NCI-H128 (cell line): ENCODE data around the gene LCN12.

Source experiments
- DNase-seq: peaks from one replicate; lab custom pipeline; 2025; ENCODE audit not compliant: unreplicated experiment; lab: John Stamatoyannopoulos, UW

The LCN12 gene

GRCh38 chr9:136957461-136957860 lies 5.4 kb downstream of the LCN12 start:
- no peak for DNase-seq

GRCh38 chr9:136957901-136958300 lies 5.8 kb downstream of the LCN12 start:
- DNase-seq, result no peak

DNA sequence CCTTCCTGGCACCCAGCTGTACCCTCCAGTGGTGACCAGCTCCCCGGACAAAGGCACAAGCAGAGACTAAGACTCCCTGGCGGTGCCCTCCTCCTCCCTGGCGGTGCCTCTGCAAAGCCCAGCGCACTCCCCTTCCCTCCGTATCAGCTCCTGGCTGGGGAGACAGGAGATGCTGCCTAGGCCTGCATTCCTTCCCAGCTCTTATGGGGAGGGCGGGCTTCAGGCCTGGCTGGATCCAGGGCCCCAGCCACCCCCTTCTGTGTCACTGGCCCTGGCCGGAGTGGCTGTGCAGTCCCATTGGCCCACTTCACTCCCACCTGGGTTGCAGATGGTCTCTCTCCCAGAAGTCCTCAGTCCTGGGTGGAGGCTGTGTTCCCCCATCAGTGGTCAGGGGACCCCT lies 6.4 kb downstream of the LCN12 start:
- no peak for DNase-seq

DNA sequence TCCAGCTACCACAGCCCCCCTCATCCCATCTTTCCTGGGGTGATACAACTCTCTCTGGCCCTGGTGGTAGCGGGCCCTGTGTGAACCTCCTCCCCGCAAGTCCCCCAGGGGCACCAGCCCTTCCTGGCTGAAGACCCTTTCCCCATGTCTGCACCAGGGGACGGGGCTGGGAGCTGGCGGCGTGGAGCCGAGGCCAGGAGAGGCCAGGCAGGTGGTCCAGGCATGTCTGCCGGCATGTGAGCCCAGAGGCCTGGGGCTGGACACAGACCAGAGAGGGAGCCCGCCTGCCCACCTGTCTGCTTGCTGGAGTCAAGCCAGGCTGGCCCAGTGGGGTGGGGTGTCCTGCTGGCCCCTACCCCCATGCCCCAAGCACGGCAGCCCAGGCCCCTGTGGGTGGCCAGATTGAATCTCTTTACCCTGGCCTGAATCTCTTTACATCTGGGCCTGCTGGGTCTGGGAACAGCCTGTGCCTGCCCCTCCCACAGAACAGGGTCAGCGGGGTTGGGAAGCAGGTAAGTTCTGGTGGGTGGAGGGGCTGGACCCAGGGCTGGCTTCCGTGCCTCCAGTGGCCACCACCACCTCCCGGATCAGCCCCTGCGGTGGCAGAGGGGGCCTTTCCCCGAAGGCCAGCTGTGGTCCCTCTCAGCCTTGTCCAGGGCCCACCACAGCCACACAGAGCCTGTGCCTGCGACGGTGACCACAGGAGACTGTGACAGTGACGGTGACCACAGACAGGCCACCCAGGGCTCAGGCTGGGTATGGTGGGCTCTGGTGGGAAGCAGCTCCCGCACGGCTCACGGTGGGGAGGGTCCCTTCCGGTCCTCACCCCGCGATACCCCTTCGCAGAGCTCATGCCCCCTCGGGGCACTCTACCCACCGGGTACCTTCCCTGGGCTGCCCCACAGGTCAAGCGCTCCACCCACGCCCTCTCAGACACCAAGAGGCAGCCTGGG lies 7.1 kb downstream of the LCN12 start:
- no peak for DNase-seq

- no peak for DNase-seq
Measured at GRCh38 chr9:136960212-136960937, 8.3 kb downstream of the LCN12 start.

- DNase-seq, result no peak
Measured at GRCh38 chr9:136960938-136961275, 8.8 kb downstream of the LCN12 start.

DNA sequence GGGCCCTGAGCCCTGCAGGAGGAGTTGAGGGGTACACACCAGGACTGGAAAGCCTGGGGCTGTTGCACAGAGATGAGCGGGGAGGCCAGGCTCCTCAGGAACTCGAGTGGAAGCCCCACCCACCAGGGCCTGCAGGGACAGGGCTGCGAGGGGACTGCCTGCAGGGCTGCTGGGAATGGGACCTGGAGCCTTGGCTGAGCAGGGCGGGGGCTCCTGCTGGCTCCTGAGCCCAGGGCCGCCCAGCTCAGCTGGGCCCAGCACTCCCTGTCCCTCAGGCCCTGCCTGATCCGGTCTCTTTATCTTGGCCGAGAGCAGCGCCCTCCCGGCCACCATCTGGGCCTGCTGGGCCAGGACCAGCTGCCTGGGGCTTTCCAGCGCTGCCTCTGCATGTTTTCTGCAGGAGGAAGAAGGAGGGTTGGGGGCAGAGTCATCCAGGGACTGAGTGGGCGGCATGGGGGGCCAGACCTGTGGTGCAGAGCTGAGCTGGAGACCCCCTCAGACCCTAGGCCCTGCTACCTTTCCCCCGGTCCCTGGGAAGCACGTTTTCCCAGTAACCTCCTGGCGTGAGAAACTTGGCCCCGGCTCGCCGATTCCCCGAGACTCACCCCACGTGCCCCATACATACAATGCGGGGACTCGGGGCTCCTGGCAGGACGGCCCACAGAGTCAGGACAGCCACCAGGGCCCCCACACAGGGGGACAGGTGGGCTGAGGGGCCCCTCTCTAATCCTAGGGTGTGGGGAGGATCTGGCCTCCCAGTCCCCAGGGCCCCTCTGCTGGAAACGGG lies 9.4 kb downstream of the LCN12 start:
- DNase-seq, result no peak

DNA sequence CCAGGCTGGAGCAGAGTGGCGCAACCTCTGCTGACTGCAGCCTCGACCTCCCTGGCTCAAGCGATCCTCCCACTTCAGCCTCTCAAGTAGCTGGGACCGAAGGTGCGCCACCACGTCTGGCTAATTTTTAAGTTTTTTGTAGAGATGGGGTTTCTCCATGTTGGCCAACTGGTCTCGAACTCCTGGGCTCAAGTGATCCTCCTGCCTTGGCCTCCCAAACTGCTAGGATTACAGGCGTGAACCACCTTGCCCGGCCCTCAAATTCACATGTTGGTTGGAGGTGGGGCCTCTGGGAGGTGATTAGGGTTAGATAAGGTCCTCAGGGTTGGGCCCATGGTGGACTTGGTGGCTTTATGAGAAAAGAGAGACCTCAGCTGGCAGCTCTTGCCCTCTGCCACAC lies 10.1 kb downstream of the LCN12 start:
- DNase-seq, result no peak

- no peak for DNase-seq
Measured at GRCh38 chr9:136962701-136963248, 10.7 kb downstream of the LCN12 start.

- no peak for DNase-seq
Measured at GRCh38 chr9:136963341-136963740, 11.3 kb downstream of the LCN12 start.

GRCh38 chr9:136963751-136964150 lies 11.7 kb downstream of the LCN12 start:
- DNase-seq, result no peak

- DNase-seq, result no peak
Measured at GRCh38 chr9:136964171-136964689, 12.2 kb downstream of the LCN12 start.

DNA sequence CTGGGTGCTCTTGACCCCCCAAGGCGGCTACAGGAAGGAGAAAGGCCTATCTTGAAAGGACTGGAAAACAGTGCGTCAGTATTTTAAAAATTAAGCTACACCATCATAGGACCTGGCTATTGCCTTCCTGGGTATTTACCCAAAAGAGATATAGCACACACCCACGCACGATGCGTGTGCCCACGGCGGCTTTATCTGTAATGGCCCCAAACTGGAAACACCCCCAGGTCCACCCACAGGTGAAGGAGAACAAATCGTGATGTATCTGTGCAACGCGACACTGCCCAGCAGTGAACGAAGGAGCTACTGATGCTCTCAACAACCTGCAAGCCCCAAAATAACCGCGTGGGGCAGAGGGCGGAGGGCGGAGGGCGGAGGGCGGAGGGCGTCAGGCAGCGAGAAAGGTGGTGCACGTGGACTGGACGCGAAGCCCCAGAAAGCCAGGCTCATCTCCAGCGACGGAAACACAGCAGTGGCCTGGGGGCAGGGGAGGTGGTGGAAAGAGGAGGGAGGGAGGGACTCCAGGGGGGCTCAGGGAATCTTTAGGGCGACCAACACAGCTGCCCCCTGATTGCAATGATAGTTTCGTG lies 12.9 kb downstream of the LCN12 start:
- DNase-seq, result no peak

DNA sequence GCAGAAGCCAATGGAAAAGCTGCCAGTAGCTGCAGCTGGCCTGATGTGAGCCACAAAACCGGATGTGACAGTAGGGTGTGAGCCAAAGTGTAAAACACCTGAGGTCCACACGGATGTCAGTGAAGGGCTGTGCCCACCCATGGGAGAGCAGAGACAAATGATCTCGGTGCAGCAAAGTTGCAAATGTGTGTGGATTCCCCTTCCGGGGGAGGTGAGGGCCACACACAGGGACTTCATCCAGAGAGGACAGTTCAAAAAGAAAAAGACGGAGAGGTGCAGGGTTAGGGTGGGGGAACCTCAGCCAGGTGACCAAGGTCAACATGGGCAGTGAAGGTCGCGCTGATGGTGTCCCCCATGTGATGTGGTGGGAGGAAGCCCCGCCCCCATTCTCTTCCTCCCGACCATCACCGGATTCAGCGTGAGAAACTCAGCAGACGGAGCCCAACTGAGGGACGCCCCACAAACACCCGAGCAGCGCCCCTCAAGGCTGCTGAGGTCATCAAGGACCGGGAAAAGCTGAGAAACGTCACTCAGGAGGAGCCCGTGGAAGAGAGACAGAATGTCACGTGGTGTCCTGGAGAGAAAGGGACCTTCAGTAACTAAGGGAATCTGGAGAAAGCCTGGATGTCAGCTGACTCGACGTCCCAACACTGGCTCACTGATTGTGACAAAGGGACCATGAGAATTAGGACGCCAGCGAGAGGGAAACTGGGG lies 13.9 kb downstream of the LCN12 start:
- no peak for DNase-seq

DNA sequence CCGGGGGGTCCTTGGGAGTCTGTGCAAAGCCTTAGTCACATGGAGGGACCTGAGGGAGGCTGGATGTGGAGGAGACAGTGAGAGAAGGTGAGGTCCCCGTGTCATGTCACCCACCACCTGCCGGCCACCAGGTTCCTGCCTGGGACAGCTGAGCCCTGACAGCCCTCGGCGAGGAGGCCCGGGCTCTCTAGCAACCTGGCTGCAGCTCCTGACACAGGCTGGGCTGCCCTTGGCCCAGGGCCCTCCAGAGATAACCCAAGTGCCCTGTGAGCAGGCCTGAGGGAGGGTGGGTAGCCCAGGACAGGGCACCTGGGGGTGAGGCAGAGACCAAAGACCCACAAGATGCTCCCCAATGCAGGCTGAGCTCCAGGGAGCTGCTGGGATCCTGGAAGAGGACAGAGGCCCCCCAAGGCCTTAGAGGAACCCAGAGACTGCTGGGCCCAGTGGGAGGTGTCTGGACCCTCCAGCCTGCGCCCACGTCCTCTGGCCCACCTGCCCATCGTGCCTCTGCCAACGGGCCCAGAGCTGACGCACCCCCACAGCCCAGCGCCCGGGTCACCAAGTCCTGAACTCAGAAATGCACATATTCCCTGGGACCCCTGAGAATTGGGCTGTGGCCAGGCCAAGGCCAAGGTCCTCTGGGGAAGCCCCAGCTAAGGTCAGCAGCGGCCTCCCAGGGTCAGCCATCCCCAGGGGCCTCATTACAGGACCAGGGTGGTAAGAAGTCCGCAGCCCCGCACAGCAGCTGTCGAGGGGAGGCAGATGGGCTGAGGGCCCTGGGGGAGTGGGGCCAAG lies 16.5 kb downstream of the LCN12 start:
- no peak for DNase-seq

DNA sequence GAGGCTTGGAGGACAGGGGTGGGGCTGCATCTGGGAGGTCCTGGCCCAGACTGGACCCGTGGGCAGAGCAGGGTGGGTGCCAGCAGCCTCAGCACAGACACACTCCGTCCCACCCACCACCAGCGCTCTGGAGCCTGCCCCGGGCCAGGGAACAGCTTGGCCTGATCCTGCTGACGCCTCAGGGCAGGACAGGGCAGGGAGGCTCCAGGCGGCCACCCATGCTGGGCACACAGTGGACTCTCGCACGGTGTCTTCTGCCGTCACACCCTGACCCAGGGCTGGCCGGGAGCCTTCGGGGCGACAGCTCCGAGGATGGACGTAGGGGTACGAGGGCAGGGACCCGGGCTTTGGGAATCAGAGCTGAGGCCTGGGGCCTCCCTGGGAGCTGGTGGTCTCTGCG lies 17.1 kb downstream of the LCN12 start:
- DNase-seq, result no peak

DNA sequence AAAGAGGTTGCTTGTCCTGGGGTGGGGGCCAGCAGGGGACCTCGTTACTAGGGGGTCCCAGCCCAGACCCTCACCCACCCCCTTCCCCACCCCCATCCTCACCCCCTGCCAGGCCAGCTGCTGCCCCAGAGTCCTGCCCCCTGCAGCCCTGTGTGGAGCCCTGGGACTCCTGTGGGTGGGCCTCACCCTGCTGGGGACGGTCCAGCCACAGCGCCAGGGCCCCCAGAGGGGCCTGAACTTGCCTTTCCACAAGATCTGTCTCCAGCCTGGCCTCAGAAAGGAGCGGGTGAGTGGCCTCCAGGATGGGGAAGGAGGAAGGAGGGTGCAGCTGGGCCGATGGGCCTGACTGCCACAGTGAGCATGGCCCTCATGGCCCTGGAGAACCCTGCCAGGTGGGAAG lies 17.7 kb downstream of the LCN12 start:
- DNase-seq, result no peak

- DNase-seq, result no peak
Measured at GRCh38 chr9:136970361-136970760, 18.3 kb downstream of the LCN12 start.

DNA sequence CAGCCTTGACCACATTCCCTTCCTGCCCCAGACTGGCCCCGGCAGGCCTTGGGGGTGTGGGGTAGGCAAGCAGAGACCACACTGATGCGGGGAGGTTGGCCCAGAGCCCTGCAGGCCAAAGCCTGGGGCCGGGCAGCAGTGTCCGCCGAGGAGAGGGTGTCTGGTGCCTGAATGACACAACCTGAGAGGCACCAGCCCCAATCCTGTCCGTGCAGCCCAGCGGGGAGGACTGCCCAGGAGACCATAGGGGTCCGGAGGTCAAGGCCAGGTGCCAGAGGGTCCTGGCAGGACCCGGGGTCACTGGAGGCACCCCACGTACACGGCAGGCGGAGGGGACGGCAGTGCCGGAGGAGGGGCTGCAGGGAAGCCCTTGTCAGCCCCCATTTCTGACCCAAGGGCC lies 19.7 kb downstream of the LCN12 start:
- no peak for DNase-seq
